GM12891 (cell line): ENCODE results near the gene LRMDA.

Experiments
- POLR2A ChIP-seq: IDR thresholded peaks from 2 replicates; pipeline ENCODE4 v1.6.1; 2011; ENCODE audit warnings: low read depth, low read length, control low read depth
- SPI1 ChIP-seq: IDR thresholded peaks from 2 replicates; pipeline ENCODE4 v1.6.1; 2011; ENCODE audit warnings: low read depth, low read length, control low read depth

- TF ChIP-seq POLR2A: no peak
- no peak for TF ChIP-seq SPI1
Measured at GRCh38 chr10:75959912-75960311, 528.5 kb downstream of the LRMDA start.
